NOMO-1 treated with DMSO at 0.1 percent for 48 hours (cell line): Measurements from ENCODE around the gene ZNF358.

Experiments used
- DNase-seq: peaks from one replicate; lab custom pipeline; 2025; ENCODE audit not compliant: unreplicated experiment; lab: John Stamatoyannopoulos, UW

ZNF358 gene

DNA sequence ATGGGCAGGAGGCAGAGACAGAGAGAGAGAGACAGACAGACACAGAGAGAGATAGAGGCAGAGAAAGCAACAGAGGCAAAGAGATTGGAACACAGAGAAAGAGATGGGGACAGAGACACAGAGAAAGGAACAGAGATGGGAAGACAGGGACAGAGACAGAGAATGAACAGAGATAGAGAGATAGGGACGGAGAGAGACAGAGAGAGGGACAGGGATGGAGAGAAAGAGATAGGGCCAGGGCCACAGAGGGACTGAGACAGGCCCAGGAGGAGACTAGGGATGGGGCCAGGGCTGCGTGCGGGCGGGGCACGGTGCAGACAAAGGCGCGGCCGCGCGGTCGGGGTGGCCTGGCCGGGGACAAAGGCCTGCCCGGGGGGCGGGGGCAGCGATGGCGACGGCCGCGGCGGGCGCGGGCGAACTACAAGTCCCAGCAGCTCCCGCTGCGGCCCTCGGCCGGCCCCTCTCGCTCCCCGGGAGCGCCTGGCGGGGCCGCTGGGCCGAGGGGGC lies at the start of gene ZNF358:
ZNF358 (plus strand) TSS at position 459 of the 507 bp plus-strand sequence. CDS start 3,140 bp downstream, outside the sequence.
- DNase-seq, result peak; percentile 37

DNA sequence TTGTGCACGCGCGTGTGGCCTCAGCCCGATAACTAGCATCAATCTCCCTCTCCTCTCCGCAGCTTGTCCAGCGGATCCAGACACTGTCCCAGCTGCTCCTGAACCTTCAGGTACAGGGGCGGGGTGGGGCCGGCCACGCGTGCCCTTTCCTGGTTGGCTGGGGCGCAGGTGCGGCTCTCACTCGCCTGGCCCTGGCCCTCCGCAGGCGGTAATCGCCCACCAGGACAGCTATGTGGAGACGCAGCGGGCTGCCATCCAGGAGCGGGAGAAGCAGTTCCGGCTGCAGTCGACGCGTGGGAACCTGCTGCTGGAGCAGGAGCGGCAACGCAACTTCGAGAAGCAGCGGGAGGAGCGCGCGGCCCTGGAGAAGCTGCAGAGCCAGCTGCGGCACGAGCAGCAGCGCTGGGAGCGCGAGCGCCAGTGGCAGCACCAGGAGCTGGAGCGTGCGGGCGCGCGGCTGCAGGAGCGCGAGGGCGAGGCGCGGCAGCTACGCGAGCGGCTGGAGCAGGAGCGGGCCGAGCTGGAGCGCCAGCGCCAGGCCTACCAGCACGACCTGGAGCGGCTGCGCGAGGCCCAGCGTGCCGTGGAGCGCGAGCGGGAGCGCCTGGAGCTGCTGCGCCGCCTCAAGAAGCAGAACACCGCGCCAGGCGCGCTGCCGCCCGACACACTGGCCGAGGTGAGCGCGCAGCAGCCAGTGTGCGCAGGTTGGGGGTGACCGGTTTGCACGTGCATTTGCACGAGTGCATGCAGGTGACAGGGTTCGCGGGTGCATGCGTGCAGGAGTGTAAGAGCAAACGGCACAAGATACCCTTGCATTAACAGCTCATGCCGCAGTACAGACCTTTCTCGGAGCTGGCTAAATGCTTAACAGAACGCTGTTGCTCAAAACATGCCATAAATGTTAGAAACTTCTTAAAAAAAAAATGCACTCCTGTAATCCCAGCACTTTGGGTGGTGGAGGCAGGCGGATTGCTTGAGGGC lies 48.6 kb upstream of the ZNF358 start:
- DNase-seq, result no peak

DNA sequence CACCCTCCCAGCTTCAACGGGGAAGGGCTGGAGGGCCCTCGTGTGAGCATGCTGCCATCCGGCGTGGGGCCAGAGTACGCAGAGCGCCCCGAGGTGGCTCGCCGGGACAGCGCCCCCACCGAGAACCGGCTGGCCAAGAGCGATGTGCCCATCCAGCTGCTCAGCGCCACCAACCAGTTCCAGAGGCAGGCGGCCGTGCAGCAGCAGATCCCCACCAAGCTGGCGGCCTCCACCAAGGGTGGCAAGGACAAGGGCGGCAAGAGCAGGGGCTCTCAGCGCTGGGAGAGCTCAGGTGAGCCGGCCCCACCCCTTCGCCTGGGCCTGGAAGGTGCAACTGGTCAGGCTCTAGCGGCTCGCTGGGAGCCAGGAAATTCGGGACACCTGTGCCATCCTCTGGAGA lies 47.1 kb upstream of the ZNF358 start:
- DNase-seq, result no peak

DNA sequence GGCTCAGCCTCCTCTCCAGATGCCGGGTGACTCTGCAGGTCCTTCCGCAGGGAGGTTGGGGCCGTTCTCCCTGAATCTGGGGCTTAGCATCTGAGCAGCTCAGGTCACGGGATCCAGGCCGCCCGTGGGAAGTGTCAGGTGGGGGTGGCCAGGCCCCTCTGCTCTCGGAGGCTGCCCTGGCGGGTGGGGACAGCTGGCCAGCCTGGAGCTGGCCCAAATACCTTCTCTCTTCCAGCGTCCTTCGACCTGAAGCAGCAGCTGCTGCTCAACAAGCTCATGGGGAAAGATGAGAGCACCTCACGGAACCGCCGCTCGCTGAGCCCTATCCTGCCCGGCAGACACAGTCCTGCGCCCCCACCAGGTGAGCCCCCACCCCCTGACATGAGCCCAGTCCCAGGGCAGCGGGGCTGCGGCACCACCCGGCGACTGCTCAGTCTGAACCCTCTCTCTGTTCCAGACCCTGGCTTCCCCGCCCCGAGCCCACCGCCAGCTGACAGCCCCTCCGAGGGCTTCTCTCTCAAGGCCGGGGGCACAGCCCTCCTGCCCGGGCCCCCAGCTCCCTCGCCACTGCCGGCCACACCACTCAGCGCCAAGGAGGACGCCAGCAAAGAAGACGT lies 46.1 kb upstream of the ZNF358 start:
- DNase-seq, result no peak

DNA sequence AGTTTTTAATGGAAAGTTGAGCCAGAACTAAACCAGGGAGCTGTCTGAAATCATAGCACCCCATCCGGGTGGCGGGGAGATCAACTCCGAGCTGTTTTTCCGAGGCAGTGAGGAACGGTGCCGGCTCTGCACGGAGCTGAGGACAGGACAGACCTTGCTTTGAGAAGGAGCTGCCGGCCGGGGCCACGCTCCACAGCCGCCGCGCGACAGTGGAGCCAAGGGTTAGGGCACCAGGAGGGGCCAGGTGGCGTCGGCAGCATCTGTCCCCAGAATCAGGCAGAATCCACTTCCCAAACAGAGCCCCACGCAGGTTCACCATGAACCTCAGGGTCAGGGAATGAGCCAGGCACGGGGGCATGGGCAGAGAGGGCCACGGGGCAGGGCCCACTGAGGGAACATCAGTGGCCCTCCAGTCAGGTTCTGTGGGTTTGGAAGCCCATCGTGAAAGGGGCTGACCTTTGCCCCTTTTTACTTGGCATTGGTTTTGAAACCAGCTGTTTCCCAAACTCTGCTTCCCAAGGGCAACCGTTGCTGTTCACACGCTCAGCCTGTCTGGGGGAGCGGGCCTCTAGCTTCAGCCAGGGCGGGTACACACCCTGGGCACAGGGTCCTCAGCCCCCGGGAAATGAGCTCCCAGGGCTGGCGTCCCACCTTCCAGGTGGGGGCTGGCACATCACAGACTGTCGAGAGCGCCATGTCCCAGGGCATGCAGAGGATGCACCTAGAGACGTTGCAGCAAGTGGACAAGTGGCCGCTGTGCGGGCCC lies 45.2 kb upstream of the ZNF358 start:
- no peak for DNase-seq

DNA sequence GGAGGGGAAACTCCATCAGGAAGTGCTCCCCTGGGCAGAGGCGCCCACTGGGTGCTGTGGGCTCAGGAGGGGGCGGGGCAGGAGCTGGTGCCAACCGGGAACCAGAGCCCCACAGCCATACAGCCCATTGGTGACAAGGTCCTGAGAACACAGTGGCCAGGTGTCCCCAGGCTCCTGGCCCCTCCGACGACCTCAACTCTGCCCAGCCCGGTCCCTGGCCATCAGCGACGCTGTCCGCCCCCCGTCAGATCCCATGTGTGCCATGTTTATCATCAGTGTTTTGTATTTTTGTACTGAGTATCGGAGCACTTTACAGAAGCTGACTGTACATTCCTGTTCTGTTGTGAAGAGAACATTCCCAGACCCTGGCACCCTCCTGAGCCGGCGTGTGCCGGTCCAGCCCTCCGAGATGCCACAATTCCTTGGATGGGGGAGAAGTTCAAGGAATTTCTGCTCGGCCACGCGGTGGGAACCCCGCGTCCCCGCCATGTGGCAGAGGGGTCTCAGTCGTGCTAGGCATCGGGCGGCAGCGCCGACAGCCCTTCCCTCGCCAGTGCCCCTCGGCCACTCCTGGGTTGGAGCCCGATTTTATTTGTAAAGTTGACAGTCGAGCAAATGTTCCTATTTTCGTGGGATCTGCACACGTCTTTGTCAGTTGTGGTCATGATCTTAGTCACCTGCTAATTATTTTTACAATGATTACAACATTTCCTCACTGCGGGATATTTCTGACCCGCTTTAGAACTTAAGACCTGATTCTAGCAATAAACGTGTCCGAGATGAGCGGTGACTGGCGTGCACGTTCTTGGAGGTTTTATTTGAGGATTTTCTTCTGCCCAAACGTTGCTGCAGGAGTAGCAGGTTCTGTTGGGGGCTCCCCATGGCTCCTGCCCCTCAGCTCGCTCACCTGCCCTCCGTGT lies 43.9 kb upstream of the ZNF358 start:
- DNase-seq, result peak; percentile 95

DNA sequence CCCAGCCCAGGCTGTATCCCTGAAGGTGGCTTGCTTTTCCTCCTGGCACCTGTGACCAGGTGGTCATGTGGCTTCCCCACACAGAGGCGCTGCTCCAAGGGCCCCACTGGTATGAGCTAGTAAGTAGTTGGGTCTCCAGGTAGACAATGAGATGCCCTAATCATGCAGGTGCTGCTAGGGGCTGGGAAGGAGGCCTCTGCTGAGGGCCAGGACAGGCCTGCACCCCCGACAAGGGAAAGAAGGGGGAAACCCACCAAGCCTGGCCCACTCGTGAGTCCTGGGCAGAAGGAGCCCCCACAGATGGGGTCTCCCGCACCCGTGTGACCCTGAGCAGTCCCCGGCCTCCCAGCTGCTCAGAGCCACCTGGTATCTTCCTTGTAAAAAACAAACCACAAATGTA lies 40.2 kb upstream of the ZNF358 start:
- DNase-seq, result no peak

DNA sequence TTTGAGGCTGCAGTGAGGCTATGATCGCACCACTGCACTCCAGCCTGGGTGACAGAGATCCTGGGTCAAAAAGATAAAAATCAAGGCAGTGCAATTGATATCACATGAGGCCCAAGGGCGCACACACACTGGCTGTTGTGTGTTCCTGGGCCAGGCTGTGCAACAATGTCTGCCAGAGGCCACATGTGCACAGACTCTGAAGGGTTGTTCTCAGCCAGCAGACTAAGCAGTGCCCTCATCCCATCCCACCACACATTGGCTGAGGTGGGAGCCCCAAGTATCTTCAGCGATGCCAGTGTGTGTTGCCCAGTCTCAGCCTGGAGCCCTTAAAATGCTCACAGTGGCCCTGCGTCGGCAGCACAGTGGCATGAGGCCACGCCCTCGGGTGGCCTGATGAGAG lies 39.7 kb upstream of the ZNF358 start:
- no peak for DNase-seq

DNA sequence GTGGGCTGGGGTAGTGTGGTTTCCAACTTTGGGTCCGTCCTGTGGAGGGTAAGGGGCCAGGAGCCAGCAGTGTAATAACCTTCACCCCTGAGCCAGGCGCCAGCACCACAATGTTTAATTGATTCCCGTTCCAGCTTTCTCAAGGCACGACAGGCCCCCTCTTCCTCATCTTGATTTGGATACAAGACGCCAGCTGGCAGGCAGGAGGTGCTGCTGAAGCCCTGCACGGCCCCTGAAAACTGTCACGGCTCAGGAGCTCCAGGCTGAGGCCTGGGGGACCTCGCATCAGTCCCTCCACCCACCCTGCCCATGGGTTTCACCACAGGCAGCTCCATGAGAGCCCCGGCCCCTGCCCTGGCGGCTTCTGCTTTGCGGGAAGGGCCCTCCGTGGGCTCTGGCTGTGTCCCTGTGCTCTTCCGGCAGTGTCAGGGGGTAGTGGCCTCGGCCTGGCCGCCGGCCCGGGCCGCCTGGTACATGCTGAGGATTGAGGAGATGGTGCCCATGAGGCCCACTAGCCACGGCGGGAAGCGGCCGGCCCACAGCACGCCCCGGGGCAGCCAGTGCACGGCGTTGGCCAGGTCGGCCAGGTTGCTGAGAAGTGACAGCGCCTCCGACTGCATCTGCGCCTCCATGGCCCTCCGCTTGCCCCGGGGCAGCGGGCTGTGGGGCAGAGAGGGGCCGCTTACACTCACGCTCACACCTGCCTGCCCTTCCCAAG lies 39.0 kb upstream of the ZNF358 start:
- no peak for DNase-seq

DNA sequence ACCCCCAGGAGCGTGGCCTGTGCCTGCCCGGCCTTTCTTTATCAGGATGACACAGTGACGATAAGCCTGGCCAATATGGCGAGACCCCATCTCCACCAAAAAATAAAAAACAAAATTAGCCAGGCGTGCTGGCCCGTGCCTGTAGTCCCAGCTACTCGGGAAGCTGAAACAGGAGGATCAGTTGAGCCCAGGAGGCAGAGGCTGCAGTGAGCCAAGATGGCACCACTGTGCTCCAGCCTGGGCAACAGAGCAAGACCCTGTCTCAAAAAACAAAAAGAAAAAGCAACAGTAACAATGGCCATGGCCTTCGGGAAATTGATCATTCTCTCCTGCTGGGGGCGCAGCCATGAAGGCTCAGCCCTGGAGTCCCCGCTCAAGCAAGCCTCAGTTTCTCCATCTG lies 38.1 kb upstream of the ZNF358 start:
- no peak for DNase-seq

DNA sequence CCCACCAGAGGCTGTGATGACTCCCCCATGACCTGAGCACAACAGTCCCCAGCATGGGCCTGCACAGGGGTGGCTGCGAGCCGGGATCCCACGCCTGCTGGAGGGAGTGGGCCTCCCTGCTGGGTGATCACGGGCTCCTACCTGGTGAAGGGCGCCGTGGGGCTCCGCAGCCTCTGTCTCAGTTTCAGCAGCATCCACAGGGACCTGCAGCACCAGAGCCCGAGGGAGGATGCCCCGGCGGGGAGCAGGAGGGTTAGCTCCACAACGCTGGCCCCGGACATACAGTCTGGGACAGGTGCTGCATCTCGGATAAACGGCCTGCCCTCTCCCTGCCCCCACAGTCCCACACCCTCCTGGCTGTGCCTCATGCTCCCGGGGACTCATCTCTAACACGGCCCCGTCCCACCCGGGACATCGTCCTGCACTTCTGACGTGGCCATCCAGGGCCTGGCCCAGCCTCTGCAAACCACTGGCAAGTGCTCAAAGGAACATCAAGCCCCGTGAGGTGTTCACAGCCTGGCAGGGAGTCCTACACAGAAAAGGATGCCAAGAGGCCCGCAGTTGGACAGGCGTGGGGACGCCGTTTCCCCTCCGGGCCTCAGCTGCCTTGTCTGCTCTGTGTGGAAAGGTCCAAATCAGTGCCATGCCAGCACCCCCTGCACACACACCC lies 37.6 kb upstream of the ZNF358 start:
- no peak for DNase-seq

DNA sequence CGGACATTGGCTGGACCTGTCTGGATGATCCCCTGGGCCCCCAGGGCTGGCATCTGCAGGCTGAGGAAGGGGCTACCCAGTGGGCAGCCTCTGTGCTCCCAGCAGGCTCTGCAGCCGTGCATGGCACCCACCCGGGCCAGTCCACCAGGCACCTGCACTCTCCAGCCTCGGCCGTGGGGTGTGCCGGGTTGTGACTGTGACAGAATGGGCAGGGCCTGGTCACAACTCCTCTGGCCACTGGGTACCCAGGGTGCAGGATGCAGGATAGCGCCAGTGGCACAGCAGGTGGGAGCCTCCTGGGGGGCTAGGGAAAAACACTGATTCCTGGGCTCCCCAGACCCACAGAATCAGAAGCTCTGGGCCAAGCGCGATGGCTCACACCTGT lies 37.1 kb upstream of the ZNF358 start:
- no peak for DNase-seq

DNA sequence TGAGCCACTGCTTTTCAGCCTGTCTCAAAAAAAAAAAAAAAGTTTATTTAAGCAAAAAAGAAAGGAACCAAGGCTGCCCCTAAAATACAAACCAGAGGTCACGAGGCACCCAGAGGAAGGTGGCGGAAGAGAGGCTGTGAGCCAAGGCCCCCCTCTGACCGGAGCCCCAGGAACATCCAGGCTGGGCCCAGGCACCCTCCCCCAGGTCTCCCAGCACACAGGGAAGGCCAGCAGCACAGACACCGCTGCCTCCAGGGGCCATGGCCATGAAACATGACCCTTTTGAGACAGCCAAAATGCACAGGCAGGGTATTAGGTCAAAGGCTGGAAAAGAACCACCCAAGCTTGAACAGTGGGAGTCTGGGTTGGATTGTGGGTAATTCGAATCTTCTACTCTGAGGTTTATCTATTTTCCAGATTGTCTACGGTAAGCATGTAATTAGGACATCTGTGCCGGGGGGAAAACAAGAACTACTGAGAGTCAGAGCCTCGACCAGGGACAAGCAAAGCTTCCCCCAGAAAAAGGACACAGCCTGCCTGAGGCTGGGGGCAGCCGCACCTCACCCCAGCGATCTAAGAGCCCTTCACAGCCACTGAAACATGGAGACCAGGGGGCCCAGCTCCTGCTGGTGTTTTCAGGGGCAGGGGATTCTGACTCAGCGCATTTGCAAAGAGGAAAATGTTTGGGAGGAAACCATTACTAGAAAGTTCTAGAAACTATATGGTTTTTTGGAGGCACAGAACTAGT lies 35.5 kb upstream of the ZNF358 start:
- DNase-seq, result no peak

DNA sequence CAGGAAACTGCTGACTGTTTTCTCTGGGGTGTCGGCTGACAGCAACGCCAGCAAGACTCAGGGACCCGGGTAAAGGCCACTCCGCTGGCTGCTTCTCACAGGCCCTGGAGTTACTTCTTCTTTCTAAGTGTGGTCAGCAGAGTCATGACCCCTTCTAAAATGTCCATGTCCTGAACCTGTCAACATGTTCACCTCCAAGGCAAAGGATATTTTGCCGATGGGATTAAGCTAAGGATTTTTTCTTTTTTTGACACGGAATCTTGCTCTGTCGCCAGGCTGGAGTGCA lies 35.0 kb upstream of the ZNF358 start:
- DNase-seq, result no peak

DNA sequence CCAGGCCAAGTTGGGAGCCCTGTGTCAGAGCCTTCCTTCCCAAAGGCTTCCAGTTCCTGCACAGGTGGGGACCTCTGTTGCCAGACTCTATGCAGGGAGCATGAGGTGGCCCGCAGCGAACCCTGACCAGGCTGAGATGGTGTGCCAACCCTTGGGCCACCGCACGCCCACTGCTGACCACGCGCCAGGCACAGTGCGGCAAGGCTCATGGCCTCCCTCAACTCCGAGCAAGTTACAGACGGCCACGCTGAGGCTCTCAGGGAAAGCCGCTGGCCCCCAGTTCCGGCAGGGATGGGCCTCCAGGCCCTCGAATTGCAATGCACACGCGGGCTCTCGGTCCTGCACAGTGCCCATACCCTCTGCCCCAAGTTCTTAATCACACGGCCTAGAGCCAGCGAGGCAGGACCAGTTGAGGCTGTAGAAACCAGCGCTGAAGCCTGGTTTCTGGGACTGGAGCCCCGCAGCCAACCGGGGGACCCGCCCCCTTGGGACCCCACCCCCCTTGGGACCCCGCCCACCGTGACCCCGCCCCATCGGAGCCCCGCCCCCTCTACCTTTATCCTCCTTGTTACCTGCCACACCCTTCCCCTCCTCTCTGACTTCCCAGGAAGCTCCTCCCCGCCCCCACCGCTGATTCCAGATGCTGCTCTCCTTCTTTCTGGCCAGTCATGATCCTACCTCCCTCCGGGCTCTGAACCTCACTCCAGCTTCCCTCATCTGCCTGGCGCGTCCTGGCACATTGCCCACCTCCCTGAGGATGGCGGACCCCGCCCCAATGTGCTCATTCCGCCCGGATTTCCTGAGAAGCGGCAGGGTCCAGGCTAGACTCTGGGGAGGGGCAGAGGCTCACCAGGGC lies 33.1 kb upstream of the ZNF358 start:
- no peak for DNase-seq

DNA sequence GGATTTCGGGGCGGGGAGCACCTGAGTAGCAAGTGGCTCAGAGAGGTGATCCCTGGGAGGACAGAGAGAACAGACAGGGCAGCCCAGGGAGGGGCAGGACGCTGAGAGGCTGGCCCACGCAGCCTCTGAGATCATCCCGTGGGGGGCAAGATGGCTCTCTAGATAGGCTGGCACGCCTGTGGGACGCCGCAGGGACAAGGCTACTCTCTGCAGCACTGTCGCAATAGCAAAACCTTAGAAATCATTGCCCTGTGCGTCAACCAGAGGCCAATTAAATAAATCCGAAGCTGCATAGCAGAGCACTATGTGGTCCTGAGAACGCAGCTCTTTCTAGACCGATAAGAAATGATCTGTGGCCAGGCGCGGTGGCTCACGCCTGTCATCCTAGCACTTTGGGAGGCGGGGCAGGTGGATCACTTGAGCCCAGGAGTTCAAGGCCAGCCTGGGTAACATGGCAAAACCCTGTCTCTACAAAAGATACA lies 32.1 kb upstream of the ZNF358 start:
- DNase-seq, result no peak

DNA sequence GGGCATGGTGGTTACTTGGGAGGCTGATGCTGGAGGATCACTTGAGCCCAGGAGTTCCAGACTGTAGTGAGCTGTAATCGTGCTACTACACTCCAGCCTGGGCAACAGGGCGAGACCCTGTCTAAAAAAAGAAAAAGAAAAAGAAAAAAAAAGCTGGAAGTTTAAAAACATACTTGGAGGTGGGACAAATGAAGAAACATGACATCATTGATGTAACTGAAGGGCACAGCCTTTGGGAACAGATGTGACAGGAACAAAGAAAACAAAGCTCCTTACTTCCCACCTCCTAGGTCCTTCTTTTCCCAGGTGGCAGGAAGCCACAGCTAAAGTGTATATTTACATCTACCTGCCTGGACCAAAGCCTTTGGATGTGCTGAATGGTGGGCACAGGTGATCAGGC lies 29.0 kb upstream of the ZNF358 start:
- DNase-seq, result no peak
